GM18511 (cell line): ENCODE data around the gene SLC25A19.
"Not testable (repeated sequence)": the region's sequence is repeated elsewhere in the genome, so short reads cannot be mapped to it uniquely, and the experiment has no call there.

Experiments used
- ATAC-seq: cut with Tn5 transposase; IDR thresholded peaks from one replicate; pipeline ENCODE4 v1.9.1; 2021; ENCODE audit warnings: mild to moderate bottlenecking, moderate library complexity; ENCODE audit not compliant: unreplicated experiment

Gene SLC25A19

DNA sequence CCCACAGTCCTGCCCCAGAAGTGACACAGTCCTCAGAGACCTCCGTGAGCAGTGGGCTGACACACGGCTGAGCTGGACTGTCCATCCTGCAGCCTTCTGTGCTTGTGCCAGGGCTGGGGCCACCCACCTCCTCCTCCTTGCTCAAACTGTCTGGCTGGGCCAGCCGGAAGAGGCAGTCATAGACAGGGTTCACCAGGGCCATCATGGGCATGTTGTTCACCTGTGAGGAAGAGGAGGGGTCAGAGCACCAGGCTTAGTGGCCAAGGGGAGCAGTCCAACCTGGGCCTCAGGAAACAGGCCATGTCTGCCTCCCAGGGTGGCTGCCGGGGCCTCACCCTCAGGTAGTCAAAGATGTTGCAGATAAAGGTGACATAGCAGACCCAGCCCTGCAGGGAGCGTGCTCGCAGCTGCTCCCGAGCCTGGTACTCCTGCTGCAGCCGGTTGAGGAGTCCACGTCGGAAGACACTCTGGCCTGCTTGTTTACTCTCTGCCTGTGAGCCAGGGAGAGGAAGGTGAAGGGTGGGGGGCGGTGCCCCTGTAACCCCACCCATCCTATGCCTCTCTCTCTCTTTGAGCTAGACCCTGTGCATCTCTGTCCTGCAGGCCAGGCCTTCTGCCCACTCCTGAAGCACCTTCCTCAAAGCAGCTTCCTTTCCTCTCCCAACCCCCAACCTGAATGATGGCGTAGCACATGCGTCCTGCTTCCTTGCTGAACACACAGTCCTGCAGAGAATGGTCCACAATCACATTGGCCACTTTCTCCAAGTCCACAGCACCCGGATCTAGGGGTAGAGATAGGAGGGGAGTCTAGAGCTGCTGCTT, 21.6 kb downstream of the SLC25A19 start:
- ATAC-seq, result no peak

DNA sequence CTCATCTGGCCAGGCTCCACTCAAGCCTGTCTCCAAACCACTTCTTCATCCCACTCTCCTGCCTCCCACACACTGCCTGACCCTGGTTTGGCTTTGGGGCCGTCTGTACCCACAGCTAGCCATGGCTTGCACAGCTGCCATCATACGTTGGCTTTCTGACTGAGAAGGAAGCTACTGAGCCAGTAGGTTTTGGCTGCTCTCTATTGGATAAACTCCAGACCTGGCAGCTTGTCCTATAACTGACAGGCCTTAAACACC, 22.2 kb downstream of the SLC25A19 start:
- no peak for ATAC-seq

DNA sequence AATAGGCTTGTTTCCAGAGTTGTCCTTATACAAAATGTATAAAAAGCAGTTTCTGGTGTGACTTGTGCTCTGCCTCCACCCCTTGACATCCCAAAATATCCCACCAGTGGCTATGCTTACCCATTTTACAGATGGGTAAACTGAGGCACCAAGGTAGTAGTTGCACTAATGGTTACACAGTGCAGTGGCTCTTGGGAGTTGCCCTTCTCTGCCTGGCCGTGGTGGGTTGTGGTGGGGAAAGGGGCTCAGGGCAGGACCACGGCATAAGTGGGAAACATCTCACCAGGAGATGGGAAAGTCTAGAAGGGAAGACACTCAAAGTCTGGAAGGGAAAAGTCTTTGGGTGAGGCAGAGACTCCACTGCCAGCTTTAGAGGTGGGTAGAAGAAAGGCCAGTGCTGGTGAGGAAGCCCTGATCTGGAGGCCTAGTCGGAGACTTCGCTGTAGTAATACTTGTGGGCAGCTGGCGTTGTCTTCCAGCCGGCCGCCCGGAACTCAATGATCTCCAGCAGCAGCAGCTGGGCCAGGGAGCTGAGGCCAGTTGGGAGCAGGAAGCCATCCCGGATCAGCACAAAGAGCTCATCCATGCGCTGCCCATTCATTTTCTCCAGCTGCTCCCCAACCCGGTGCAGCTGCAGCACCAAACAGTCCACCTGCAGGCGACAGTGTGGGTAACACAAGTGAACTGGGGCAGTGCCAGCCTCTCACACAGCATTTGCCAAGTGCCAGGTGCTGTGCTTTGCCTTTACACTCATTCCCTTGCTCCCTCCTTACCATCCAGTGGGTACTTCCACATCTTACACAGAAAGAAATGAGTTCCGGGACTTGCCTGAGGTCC, 22.7 kb downstream of the SLC25A19 start:
- no peak for ATAC-seq

DNA sequence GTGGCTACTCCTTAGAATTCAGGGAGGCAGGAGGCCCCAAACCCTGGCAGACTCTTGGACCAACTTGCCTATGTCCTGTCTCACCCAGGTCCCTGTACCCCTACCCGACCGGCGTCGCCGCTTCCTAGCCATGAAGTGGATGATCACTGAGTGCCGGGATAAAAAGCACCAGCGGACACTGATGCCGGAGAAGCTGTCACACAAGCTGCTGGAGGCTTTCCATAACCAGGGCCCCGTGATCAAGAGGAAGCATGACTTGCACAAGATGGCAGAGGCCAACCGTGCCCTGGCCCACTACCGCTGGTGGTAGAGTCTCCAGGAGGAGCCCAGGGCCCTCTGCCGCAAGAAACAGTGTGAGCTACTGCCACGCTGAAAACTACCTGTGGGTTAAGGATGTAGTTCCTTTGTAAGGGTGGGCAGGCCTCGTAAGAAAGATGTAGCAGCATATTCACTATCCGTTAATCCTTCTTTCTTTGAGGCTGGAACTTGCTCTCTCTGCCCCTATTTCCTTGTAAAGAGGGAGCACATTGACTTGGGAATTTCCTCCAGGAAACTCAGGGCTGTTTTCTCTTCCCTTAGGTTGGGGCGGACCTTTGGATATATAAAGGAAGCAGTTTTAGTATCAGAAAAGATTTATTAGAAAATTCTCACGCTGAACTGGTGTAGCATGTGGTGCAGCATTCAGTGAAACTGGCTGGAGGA, 23.5 kb downstream of the SLC25A19 start:
- ATAC-seq, result no peak

DNA sequence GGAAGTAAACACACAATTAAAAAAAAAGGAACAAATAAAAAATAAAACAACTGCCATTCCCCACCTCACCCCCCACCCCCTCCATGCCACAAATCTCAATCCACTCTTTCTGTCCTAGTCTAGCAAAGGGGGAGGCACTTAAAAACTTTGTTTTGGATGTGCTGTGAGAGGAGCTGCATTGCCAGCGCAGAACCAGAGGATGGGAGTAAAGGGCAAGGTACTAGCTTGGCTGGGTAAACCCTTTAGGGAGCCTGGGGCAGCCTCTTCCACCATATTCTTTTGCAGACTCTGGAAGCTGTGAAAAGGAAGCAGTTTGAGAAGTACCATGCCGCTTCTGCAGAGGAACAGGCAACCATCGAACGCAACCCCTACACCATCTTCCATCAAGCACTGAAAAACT, 26.2 kb downstream of the SLC25A19 start:
- ATAC-seq, result no peak

DNA sequence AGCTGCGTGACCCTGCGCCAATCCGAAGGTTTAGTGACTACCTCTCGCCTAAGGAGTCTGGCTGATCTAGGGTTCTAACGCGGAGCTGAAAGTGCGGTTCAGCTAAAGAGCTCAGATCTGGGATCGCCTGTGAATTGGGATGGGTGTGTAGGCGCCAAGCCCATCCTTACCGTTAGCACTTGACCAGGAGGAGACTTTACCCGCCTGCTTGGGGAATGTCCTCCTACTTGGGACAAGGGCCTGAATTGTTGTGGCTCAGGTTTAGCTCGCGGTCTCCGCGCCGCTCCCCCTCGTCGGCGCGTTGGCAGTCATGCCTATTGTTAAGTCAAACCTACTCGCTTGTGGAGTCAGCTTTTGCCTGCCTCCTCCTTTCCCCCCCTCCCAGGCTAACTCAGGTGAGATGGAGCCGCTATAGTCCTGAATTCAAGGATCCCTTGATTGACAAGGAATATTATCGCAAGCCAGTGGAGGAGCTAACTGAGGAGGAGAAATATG, 27.1 kb downstream of the SLC25A19 start:
- no peak for ATAC-seq

DNA sequence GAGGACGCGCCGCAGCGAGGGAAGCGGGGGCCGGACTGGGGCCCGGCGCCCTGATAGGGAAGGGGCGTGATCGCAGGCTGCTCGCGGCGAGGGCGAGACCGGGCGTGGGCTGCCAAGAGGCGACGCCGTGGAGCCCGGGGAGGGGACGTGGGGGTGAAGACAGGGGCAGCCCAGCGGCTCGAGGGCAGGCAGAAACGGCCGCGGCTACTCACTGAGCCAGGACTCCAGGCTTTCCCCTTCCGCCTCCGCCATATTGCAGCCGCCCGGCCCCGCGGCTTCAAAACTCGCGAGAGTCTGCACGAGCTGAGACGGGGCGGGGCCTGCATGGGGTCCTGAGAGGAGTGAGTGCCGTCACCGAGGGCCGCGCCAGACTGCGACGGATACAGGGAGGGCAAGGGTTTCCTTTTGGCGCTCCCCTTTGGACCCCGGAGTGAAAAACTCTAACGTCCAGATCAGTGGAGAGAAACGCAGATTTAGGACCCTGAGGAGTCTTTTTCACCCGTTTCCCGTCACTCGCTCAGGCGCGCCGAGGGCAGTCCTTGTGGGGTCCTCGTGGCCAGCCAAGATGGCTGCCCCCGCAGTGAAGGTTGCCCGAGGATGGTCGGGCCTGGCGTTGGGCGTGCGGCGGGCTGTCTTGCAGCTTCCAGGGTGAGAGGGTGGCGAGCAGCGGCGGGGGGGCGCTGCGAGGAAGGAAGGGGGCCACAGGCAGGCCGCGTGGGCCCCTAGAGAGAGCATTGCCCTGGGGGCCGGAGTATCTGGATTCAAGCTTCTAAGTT, 27.7 kb downstream of the SLC25A19 start, which contains the start of the genes GGA3 and MRPS7:
Gene GGA3, minus strand, starts transcription at position 271 of the 776 bp plus-strand sequence. Its CDS starts 19 bp downstream, at position 252.
Gene MRPS7, plus strand, starts transcription at position 544 of the 776 bp plus-strand sequence. Its CDS starts 22 bp downstream, at position 566.
- peak; percentile 93 for ATAC-seq

DNA sequence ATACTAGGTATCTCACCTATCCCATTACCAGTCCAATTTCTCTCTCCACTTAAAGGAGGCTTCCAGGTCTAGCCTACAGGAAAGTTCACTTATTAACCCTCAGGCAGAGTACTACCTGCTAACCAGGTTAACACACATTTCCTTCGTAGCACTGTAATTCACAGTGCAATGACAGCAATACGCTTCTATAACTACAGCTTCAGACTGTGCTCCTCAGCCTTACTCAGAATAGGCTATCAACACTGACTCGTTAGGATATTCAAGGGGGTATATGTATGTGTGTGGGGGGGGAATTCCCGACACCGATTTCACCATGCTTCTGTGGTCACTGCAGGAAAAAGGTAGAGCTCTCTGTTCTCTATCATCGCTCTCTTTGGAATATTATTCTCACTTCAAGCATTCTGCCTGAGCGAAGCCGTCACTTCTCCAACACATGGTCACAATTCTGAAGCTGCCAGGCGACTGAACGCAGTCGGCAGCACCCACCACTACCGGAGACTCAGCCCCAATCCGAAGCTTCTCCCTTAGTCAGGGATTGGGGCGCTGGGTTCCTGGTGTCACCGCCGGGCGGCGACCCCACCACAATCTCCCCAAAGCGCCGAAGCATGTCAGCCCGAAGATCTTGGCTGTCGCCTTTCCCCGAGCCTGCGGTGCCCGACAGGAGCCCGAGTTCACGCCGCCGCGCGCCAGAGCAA, 28.4 kb downstream of the SLC25A19 start:
- ATAC-seq, result peak; percentile 26

DNA sequence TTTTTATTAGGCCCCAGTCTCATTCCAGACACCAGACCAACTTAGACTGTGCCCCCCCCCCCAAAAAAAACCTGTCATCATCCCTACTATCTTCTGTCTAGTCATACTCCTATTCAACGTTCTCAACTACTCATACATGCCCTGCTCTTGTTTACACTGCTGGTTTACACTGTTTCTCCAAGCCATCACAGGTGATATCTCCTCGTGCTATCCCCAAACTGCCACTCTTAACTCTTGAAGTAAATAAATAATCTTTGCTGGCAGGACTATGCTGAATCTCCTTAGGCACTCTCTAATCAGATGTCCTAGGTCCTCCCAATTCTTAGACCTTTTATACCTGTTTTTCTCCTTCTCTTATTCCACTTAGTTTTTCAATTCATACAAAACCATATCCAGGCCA, 32.0 kb downstream of the SLC25A19 start:
- ATAC-seq, result not testable (repeated sequence)

DNA sequence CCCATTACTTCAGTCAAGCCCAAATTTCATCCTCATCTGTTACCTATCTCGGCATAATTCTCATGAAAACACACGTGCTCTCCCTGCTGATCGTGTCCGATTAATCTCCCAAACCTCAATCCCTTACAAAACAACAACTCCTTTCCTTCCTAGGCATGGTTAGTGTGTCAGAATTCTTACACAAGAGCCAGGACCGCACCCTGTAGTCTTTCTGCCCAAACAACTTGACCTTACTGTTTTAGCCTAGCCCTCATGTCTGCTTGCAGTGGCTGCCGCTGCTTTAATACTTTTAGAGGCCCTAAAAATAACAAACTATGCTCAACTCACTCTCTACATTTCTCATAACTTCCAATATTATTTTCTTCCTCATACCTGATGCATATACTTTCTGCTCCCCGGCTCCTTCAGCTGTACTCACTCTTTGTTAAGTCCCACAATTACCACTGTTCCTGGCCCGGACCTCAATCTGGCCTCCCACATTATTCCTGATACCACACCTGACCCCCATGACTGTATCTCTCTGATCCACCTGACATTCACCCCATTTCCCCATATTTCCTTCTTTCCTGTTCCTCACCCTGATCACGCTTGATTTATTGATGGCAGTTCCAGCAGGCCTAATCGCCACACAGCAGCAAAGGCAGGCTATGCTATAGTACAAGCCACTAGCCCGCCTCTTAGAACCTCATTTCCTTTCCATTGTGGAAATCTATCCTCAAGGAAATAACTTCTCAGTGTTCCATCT, 33.1 kb downstream of the SLC25A19 start:
- not testable (repeated sequence) for ATAC-seq

DNA sequence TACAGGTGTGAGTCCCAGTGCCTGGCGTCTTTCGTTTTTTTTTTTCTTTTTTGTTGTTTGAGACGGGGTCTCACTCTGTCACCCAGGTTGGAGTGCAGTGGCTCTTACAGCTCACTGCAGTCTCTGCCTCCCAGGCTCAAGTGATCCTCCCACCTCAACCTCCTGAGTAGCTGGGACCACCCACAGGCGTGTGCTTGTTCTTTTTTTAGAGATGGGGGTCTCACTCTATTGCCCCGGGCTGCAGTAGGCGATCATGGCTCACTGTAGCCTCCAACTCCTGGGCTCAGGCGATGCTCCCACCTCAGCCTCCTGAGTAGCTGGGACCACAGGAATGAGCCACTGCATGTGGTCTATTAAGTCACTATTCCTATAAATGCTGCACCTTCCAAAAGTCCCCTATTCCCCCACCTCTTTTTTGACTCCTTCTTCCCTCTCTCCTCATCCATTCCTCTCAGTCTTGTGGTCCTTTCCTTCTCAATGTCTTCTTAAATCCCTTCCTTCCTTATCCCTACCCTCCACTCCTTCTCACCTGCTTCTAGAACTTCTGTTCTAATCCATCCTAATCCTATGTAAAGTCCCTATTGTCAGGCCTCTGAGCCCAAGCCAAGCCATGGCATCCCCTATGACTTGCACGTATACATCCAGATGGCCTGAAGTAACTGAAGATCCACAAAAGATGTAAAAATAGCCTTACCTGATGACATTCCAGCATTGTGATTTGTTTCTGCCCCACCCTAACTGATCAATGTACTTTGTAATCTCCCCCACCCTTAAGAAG, 37.0 kb downstream of the SLC25A19 start:
- no peak for ATAC-seq

DNA sequence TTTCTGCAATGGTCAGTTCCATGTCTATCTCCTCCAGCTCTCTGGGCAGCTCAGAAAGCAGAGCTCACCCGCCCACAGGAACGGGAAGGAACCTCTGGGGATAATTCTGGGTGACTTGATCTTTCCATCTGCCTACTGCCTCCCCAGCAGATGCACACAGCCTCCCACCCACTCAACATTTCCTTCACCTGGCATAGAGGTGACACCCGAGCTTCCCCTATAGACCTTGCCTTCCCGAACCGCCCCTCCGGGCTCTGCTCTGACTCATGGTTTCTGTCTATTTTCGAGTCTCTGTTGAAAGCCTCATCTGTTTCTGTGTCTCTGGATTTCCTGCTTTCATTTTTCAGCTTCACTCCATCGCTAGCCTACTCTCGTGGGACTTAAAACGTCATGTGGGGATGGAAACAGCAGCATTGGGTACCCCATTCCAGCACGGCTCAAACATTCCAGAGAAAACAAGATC, 39.2 kb downstream of the SLC25A19 start:
- ATAC-seq, result peak; percentile 94

DNA sequence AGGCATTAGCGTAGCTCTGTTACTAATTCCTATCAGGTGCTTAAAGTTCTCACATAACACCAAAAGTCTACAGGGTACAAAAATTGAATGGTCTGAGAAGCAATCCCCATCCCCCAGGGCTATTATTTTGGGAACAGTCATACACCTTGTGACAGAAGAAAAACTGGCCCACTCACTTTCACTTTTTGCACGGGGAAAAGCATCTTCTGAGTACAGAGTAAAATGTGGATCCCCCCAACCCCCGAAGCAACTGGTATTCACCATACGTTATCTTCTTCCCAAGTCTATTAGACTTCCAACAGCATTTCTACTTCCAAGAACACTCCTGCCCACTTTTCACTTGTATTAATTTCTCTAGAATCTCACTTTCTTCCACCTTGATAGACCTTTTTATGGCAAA, 39.7 kb downstream of the SLC25A19 start:
- no peak for ATAC-seq

DNA sequence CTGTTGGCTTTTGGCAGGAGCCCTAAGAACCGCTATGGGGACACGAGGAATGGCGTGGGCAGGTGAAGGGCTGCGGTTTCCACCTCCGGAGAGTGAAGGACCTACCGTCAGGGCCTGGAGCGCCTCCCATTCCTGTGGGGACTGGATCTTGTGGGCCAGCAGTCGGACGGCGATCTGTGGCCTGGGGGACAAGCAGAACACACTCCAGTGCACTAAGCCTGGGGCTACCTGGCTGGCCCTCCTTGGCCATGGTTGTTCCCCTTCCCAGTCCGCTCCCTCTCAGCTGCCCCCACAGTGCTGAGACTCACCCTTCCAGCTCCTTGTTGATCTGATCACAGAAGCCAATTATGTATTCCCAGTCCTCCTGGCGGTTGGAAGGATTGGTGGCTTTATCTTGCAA, 42.8 kb downstream of the SLC25A19 start:
- no peak for ATAC-seq

DNA sequence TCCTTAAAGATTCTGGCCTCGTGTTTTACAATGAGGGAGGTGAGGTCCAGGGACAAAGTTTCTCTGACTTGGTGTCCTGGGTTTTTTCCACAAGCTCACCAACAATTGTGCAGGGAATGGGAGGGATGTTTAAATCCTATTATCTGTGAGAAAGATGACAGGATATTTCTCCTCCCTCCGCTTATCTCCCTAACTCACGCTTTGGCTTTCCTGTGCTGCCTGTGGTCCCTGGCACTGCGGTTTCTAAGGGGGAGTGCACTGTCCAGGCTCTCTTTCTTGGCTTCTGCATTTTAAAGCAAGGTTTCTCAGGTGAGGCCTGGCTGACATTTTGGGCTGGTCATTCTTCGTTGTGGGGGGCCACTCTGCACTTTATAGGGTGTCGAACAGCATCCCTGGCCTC, 44.2 kb downstream of the SLC25A19 start:
- ATAC-seq, result no peak

DNA sequence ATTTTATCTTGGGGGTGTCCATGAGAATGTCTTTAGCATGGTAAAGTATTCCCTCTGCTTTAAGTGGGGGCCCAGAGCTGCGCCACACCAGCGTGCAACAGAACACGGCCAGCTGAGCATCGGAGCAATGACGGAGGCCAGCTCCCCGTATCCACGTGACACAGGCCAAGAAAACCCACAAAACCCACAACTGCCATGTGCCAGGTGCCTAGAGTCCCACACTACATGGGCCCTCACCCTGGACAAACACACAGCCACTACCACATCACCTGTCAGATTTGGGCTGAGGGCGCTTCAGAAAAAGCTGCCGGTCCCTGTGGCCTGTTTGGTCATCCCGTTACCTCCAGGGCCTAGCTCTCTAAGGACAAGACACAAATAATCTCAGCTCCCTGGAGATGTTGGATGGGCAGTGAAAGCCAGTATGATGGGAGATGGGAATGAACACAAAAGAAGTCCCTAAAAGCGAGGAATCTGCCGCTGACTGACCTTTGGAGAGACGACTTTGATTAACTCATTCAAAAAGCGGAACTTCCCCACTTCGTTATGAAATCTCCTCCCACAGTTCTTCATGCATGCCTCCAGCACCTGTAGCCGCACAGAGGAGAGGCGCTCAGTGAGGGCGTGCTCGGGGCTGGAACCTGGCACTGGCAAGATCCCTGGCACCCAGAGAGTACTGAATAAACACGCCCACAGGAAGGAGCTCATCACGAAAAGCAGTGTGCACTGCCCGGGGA, 44.9 kb downstream of the SLC25A19 start:
- ATAC-seq, result no peak

DNA sequence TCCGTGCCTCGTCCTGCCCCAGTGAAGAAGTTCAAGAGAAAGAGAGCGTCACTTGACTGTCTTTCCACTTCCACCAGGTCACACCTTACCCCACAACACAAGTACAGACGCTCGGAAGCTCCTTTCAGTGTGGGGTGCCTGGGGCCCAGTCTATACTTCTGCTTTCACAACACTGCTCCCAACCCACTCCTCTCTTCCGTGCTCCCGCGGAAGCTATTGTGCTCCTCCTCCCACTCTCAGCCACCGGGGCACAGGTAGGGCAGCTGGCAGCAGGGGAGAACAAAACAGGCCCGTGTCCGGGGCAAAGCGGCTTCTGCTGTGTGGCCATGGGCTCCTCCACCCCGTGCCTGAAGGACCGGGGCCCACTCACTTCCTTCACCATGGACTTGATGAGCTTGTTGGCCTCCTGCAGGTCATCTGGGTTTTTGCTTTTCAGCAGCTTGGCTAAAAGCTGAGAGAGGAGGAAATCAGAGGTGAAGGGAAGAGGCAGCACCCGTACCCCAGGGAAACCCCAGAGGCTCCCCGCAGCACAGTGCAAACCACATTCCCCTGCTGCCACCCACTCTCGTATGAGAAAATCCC, 46.7 kb downstream of the SLC25A19 start:
- peak; percentile 47 for ATAC-seq
